ENCODE results near the gene TASP1. TPM values are rescaled to one million over a fixed set of nuclear protein-coding genes. Genes with fewer than 3 reads are reported as not detected.
A peak's percentile ranks its signal among the peaks of the same experiment; 100 is the strongest.

The TASP1 gene
- total RNA-seq, 6 experiments from 2014 or later: 5.2 to 6.4 (median 6.0) TPM

GRCh38 chr20:13671916-13672378 lies 33.2 kb upstream of the TASP1 start:
- H3K27me3 Mint-ChIP-seq (ENCODE audit: insufficient read depth): peaks cover 3% of the 10 kb centered on the region; the same call in 1 of the 2 replicates
- no peaks in the 10 kb centered on the region for H3K36me3 Mint-ChIP-seq (ENCODE audit: low read depth)
- no peaks in the 10 kb centered on the region for H3K9me3 Mint-ChIP-seq
- H3K4me3 Mint-ChIP-seq: no peak overlapping the region
- TF ChIP-seq CTCF (IDR thresholded peaks at IDR 0.05): no peak
- DNase-seq: peak; percentile 37
- peaks cover 8% of the 10 kb centered on the region; the same call in 1 of the 2 replicates for H3K4me1 Mint-ChIP-seq (ENCODE audit: low read depth)
- no peak overlapping the region for H3K27ac Mint-ChIP-seq

DNA sequence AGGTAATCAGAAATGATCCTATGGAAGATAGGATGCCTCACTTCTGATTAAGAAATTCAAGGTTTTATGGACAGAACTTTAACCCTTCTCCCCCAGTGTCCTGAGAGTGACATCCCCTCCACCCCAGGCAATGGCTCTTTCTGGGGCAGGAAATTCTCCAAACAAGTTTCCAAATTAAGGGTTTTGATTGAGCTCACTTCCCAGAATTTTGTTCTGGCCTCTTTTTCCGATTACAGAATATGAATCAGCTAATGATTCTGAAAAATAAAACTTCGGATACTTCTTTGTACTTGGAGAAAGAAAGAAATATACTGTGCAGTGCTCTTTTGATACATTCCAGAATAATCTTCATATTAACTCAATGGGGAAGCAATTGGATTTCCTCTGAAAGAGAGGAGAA lies 32.8 kb upstream of the TASP1 start:
- Mint-ChIP-seq H3K9me3 (no peaks in the 10 kb centered on the region), H3K27me3 (ENCODE audit: insufficient read depth) (peaks cover 3% of the 10 kb centered on the region; the same call in 1 of the 2 replicates), H3K4me1 (ENCODE audit: low read depth) (peaks cover 8% of the 10 kb centered on the region; the same call in 1 of the 2 replicates), H3K4me3 (no peak overlapping the region), H3K36me3 (ENCODE audit: low read depth) (no peaks in the 10 kb centered on the region), H3K27ac (no peak overlapping the region)
- no peak for DNase-seq
- TF ChIP-seq CTCF (IDR thresholded peaks at IDR 0.05): no peak

- Mint-ChIP-seq H3K4me1 (ENCODE audit: low read depth) (peaks cover 8% of the 10 kb centered on the region; the same call in 1 of the 2 replicates), H3K36me3 (ENCODE audit: low read depth) (no peaks in the 10 kb centered on the region), H3K9me3 (no peaks in the 10 kb centered on the region), H3K27me3 (ENCODE audit: insufficient read depth) (peaks cover 3% of the 10 kb centered on the region; the same call in 1 of the 2 replicates), H3K4me3 (no peak overlapping the region), H3K27ac (no peak overlapping the region)
- DNase-seq: no peak
- TF ChIP-seq CTCF (IDR thresholded peaks at IDR 0.05): no peak
Observed at GRCh38 chr20:13670160-13670559, 31.4 kb upstream of the TASP1 start.

DNA sequence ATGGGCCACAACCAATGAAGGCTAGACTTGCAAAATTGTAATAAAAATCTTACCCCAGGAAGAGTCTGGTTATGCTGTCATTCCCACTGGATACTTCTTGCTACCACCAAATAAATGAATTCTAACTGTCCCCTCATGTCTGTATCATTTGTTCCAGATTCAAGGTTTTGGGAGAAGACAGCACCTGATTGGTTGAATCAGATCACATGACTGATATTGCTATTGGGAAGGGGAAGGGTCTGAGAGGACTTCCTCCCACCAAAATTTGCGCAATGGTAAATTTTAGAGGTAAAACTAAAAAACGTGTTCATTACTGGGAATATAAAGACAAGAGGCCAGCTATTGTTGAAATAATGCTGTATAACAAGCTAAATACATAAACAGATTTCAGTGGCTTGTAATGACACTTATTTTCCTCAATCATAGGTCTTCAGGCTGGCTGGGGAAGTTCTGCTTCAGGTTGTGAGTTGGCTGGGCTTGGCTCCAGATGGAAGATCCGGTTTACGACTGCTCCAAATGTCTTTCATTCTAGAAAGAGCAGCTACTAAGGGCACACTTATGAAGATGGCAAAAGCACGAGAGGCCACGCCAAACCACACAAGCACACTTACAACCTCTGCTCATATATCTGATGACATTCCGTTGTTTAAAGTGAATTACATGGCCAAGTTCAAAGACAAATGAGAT lies 27.1 kb upstream of the TASP1 start:
- Mint-ChIP-seq H3K27me3 (ENCODE audit: insufficient read depth) (peaks cover 4% of the 10 kb centered on the region; the same call in 1 of the 2 replicates), H3K4me1 (ENCODE audit: low read depth) (no peaks in the 10 kb centered on the region), H3K36me3 (ENCODE audit: low read depth) (no peaks in the 10 kb centered on the region), H3K27ac (no peak overlapping the region), H3K9me3 (no peaks in the 10 kb centered on the region), H3K4me3 (no peak overlapping the region)
- TF ChIP-seq CTCF (IDR thresholded peaks at IDR 0.05): no peak
- no peak for DNase-seq

DNA sequence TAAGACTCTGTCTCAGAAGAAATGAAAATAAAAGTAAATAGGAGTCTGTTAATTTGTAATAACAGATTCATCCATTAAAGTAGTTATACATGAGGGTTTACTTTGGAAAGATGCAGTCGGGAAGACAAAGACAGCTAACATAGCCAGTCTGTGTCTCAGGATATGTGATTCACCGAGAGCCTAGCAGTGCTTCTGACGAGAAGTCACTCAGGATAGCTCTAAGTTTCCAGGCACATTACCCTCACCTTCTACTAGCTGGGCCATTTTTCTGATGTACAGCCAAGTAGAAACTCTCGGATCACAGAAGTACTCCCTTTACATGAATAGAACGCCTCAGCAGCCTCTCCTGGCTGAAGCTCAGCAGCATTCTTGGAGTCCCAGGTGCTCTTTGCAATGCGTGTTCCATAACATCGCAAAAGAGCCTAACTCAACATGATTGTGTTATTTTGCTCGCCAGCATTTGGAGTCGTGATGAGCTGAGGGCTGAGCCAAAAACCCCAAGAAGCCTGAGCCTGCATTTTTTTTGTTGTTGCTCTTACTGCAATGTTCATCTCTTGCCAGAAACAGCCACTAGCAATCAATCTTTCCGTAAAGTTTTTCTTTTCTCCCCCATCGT lies 22.4 kb upstream of the TASP1 start:
- H3K36me3 Mint-ChIP-seq (ENCODE audit: low read depth): no peaks in the 10 kb centered on the region
- peaks cover 4% of the 10 kb centered on the region for H3K27me3 Mint-ChIP-seq (ENCODE audit: insufficient read depth)
- no peaks in the 10 kb centered on the region for H3K9me3 Mint-ChIP-seq
- no peak for TF ChIP-seq CTCF (IDR thresholded peaks at IDR 0.05)
- H3K27ac Mint-ChIP-seq: no peak overlapping the region
- H3K4me1 Mint-ChIP-seq (ENCODE audit: low read depth): no peaks in the 10 kb centered on the region
- DNase-seq: no peak
- H3K4me3 Mint-ChIP-seq: no peak overlapping the region
